Measurements from ENCODE around the gene AMIGO1.

- no peak for TF ChIP-seq EZH2 (IDR thresholded peaks at IDR 0.05; ENCODE audit: low read length, unreplicated experiment)
- TF ChIP-seq, protein P1, sequence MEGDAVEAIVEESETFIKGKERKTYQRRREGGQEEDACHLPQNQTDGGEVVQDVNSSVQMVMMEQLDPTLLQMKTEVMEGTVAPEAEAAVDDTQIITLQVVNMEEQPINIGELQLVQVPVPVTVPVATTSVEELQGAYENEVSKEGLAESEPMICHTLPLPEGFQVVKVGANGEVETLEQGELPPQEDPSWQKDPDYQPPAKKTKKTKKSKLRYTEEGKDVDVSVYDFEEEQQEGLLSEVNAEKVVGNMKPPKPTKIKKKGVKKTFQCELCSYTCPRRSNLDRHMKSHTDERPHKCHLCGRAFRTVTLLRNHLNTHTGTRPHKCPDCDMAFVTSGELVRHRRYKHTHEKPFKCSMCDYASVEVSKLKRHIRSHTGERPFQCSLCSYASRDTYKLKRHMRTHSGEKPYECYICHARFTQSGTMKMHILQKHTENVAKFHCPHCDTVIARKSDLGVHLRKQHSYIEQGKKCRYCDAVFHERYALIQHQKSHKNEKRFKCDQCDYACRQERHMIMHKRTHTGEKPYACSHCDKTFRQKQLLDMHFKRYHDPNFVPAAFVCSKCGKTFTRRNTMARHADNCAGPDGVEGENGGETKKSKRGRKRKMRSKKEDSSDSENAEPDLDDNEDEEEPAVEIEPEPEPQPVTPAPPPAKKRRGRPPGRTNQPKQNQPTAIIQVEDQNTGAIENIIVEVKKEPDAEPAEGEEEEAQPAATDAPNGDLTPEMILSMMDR (conservative IDR thresholded peaks at IDR 0.05; ENCODE audit: low read depth, low read length) = no peak
- no peak for TF ChIP-seq EZH2phosphoT487 (IDR thresholded peaks at IDR 0.05; ENCODE audit: borderline replicate concordance, low read length)
These were observed 42.9 kb downstream of the AMIGO1 start, which contains the start of gene SYPL2 for GRCh38 chr1:109466452-109467300.
